HepG2 (cell line): ENCODE measurements around the gene ALDH3B1. TPM values are rescaled to one million over a fixed set of nuclear protein-coding genes. Genes with fewer than 3 reads are reported as not detected.
A peak's percentile ranks its signal among the peaks of the same experiment; 100 is the strongest.

Experiments used
- CENPT ChIP-seq: sonication (generic); formaldehyde crosslinking; IDR thresholded peaks from 2 replicates; pipeline ENCODE4 v1.8.0; 2022; ENCODE audit warnings: low read depth, mild to moderate bottlenecking, moderate library complexity, missing genetic modification reagents
- DRAP1 ChIP-seq: IDR thresholded peaks from 2 replicates; pipeline ENCODE4 v1.6.1; 2016; ENCODE audit warnings: missing genetic modification reagents, missing compliant biosample characterization
- ETV6 ChIP-seq: sonication (generic); formaldehyde crosslinking; conservative IDR thresholded peaks from 2 replicates; pipeline ENCODE4 v1.4.0; 2020; ENCODE audit warnings: missing genetic modification reagents
- FOXJ3 ChIP-seq: sonication (generic); formaldehyde crosslinking; IDR thresholded peaks from 2 replicates; pipeline ENCODE4 v1.4.0; 2020; ENCODE audit warnings: missing genetic modification reagents, mild to moderate bottlenecking, borderline replicate concordance
- GATAD1 ChIP-seq: IDR thresholded peaks from 2 replicates; pipeline ENCODE4 v1.6.1; 2016; ENCODE audit warnings: missing genetic modification reagents, missing compliant biosample characterization
- HDAC1 ChIP-seq: sonication (generic); formaldehyde crosslinking; IDR thresholded peaks from 2 replicates; pipeline ENCODE4 v1.5.1; 2020; ENCODE audit warnings: mild to moderate bottlenecking, missing genetic modification reagents
- KLF6 ChIP-seq: IDR thresholded peaks from 2 replicates; pipeline ENCODE4 v1.8.0; 2016; ENCODE audit warnings: missing biosample characterization, missing genetic modification reagents
- NFE2L1 ChIP-seq: sonication (generic); formaldehyde crosslinking; IDR thresholded peaks from 2 replicates; pipeline ENCODE4 v1.4.0; 2020; ENCODE audit warnings: missing genetic modification reagents, mild to moderate bottlenecking, borderline replicate concordance
- POGZ ChIP-seq: sonication (generic); formaldehyde crosslinking; IDR thresholded peaks from 2 replicates; pipeline ENCODE4 v1.4.0; 2020; ENCODE audit warnings: mild to moderate bottlenecking, missing genetic modification reagents
- RARG ChIP-seq: sonication (generic); formaldehyde crosslinking; IDR thresholded peaks from 2 replicates; pipeline ENCODE4 v1.4.0; 2020; ENCODE audit warnings: low read depth, mild to moderate bottlenecking, missing genetic modification reagents
- RBAK ChIP-seq: sonication (generic); formaldehyde crosslinking; IDR thresholded peaks from 2 replicates; pipeline ENCODE4 v1.5.1; 2020; ENCODE audit warnings: mild to moderate bottlenecking, missing genetic modification reagents
- SSRP1 ChIP-seq: IDR thresholded peaks from 2 replicates; pipeline ENCODE4 v1.6.1; 2016; ENCODE audit warnings: control low read depth
- TAF1 ChIP-seq: sonication (generic); formaldehyde crosslinking; IDR thresholded peaks from 2 replicates; pipeline ENCODE4 v1.4.0; 2020; ENCODE audit warnings: missing genetic modification reagents
- TOE1 ChIP-seq: sonication (generic); formaldehyde crosslinking; IDR thresholded peaks from 2 replicates; pipeline ENCODE4 v1.4.0; 2020; ENCODE audit warnings: mild to moderate bottlenecking, missing genetic modification reagents
- TOPORS ChIP-seq: sonication (generic); formaldehyde crosslinking; IDR thresholded peaks from 2 replicates; pipeline ENCODE4 v1.8.0; 2023; ENCODE audit warnings: mild to moderate bottlenecking, missing genetic modification reagents
- U2AF1 ChIP-seq: fragments of 200-400 bp; formaldehyde crosslinking; optimal IDR thresholded peaks from 2 replicates; pipeline ENCODE3; 2017; ENCODE audit warnings: mild to moderate bottlenecking, low read depth, low read length
- YEATS4 ChIP-seq: sonication (generic); formaldehyde crosslinking; IDR thresholded peaks from 2 replicates; pipeline ENCODE4 v1.4.0; 2020; ENCODE audit warnings: missing genetic modification reagents, borderline replicate concordance
- ZBTB3 ChIP-seq: sonication (generic); formaldehyde crosslinking; IDR thresholded peaks from 2 replicates; pipeline ENCODE4 v1.4.0; 2020; ENCODE audit warnings: low read depth, mild to moderate bottlenecking, moderate library complexity, missing genetic modification reagents, borderline replicate concordance
- ZFP82 ChIP-seq: sonication (generic); formaldehyde crosslinking; IDR thresholded peaks from 2 replicates; pipeline ENCODE4 v1.5.1; 2020; ENCODE audit warnings: mild to moderate bottlenecking, missing genetic modification reagents, borderline replicate concordance
- ZNF121 ChIP-seq: sonication (generic); formaldehyde crosslinking; IDR thresholded peaks from 2 replicates; pipeline ENCODE4 v1.5.0; 2020; ENCODE audit warnings: mild to moderate bottlenecking, missing genetic modification reagents
- ZNF138 ChIP-seq: sonication (generic); formaldehyde crosslinking; IDR thresholded peaks from 2 replicates; pipeline ENCODE4 v1.5.0; 2020; ENCODE audit warnings: mild to moderate bottlenecking, low read depth, missing genetic modification reagents
- ZNF160 ChIP-seq: sonication (generic); formaldehyde crosslinking; IDR thresholded peaks from 2 replicates; pipeline ENCODE4 v1.8.0; 2022; ENCODE audit warnings: mild to moderate bottlenecking, inconsistent platforms, missing genetic modification reagents
- ZNF292 ChIP-seq: sonication (generic); formaldehyde crosslinking; IDR thresholded peaks from 2 replicates; pipeline ENCODE4 v1.8.1; 2022; ENCODE audit warnings: mild to moderate bottlenecking, low read depth, missing genetic modification reagents, borderline replicate concordance
- ZNF317 ChIP-seq: sonication (generic); formaldehyde crosslinking; IDR thresholded peaks from 2 replicates; pipeline ENCODE4 v1.5.0; 2020; ENCODE audit warnings: mild to moderate bottlenecking, missing genetic modification reagents
- ZNF354B ChIP-seq: sonication (generic); formaldehyde crosslinking; IDR thresholded peaks from 2 replicates; pipeline ENCODE4 v1.8.0; 2022; ENCODE audit warnings: mild to moderate bottlenecking, missing genetic modification reagents
- ZNF530 ChIP-seq: sonication (generic); formaldehyde crosslinking; IDR thresholded peaks from 2 replicates; pipeline ENCODE4 v1.5.0; 2020; ENCODE audit warnings: low read depth, mild to moderate bottlenecking, missing genetic modification reagents
- ZNF577 ChIP-seq: sonication (generic); formaldehyde crosslinking; IDR thresholded peaks from 2 replicates; pipeline ENCODE4 v1.4.0; 2020; ENCODE audit warnings: mild to moderate bottlenecking, low read depth, missing genetic modification reagents, borderline replicate concordance
- ZNF740 ChIP-seq: sonication (generic); formaldehyde crosslinking; IDR thresholded peaks from 2 replicates; pipeline ENCODE4 v1.4.0; 2020; ENCODE audit warnings: missing genetic modification reagents
- ZNF776 ChIP-seq: sonication (generic); formaldehyde crosslinking; IDR thresholded peaks from 2 replicates; pipeline ENCODE4 v1.4.0; 2020; ENCODE audit warnings: mild to moderate bottlenecking, missing genetic modification reagents
- polyA plus RNA-seq, 8 experiments: library from polyadenylated mRNA; depleted of rRNA in 3 of 8; stranded (reverse) in 7 of 8; unstranded in 1 of 8; fragments of >200 nt; fragmentation: Illumina TruSeq in 4 of 8; extraction: Trizol in 4 of 8; gene quantifications; 2 replicates each; pipeline versions ENCODE4 v1.2.1 to v1.2.3, GENCODE V29; 2011 to 2016; ENCODE audit warnings: low read depth in 4 of 8, missing spikeins in 1 of 8, mixed read lengths in 1 of 8; ENCODE audit not compliant: insufficient read depth in 1 of 8
- total RNA-seq, 5 experiments: library from RNA; depleted of rRNA; stranded (reverse); fragments of >200 nt; fragmentation: Illumina TruSeq; extraction: Trizol; gene quantifications; 2 replicates each; pipeline ENCODE4 v1.2.3, GENCODE V29; 2016; ENCODE audit warnings: low read depth in 1 of 5
- TF ChIP-seq, protein P1 (sequence below): sonication (generic); formaldehyde crosslinking; IDR thresholded peaks from 2 replicates; pipeline ENCODE4 v1.4.0; 2020; ENCODE audit warnings: missing genetic modification reagents

Gene ALDH3B1
- total and polyA plus RNA-seq, 2 of the 13 experiments (the other 11 are each of a cell fraction or from before 2014, with no cell fraction given): 4.0 to 6.7 TPM

DNA sequence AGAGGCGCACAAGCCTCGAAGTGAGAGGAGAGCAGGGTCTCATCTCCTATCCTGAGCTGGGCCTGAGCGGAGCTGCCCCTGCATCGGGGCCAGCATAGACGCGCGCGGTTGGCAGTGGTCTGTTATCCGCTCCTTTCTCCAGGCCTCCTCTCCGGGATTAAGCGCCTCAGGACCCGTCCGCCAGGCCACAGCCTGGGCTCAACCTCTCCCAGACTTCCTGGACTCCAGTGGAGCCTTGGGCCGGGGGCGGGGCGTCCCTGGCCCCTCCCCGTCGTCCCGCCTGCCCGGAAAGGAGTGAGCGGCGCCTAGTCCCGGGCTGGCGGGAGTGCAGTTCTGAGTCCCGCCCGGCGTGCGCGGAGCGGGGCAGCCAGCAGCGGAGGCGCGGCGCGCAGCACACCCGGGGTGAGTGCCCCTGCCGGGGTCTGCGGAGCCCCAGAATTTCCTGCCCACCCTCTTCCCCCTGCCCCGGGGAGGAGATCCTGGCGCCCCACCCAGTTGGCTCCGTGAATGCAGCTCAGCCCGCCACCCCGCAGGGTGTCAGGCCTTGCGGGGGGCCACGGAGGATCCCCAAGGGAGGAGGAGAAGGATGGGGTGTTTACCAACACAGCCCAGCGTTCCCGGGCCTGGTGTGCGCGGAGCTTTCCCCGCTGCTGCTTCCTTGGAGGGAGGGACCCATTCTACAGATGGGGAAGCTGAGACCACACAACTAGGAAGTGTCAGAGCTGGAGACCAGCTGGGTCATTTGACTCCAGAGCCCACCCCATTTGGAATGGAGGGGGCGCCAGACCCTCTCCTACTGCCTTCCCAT lies 28.8 kb downstream of the ALDH3B1 start, which contains the start of gene TCIRG1 (continued):
- TF ChIP-seq TAF1 (CRISPR knock-in tag) (peak; percentile 65), HDAC1 (CRISPR knock-in tag) (no peak; the same call in none of the 2 replicates), POGZ (CRISPR knock-in tag) (no peak), U2AF1 (no peak), TOPORS (CRISPR knock-in tag) (0 out of 2 replicates have a peak, but pooled peaks have one; percentile 82), RARG (CRISPR knock-in tag) (no peak), YEATS4 (no peak), ZNF776 (CRISPR knock-in tag) (0 out of 2 replicates have a peak, but pooled peaks have one; percentile 0), GATAD1 (CRISPR knock-in tag) (0 out of 2 replicates have a peak, but pooled peaks have one; percentile 32), ETV6 (0 out of 2 replicates have a peak, but pooled peaks have one; percentile 14), CENPT (0 out of 2 replicates have a peak, but pooled peaks have one; percentile 31), ZNF317 (CRISPR knock-in tag) (peak; percentile 3; the same call in 1 of the 2 replicates), SSRP1 (no peak), ZNF530 (CRISPR knock-in tag) (no peak), ZNF740 (CRISPR knock-in tag) (0 out of 2 replicates have a peak, but pooled peaks have one; percentile 43), KLF6 (CRISPR knock-in tag) (no peak; the same call in 1 of the 2 replicates), NFE2L1 (CRISPR knock-in tag) (no peak), ZBTB3 (CRISPR knock-in tag) (0 out of 2 replicates have a peak, but pooled peaks have one; percentile 1), FOXJ3 (CRISPR knock-in tag) (no peak), ZNF160 (CRISPR knock-in tag) (0 out of 2 replicates have a peak, but pooled peaks have one; percentile 8), ZNF121 (0 out of 2 replicates have a peak, but pooled peaks have one; percentile 12), DRAP1 (CRISPR knock-in tag) (peak; percentile 80), ZFP82 (CRISPR knock-in tag) (0 out of 2 replicates have a peak, but pooled peaks have one; percentile 43), ZNF138 (CRISPR knock-in tag) (0 out of 2 replicates have a peak, but pooled peaks have one; percentile 25), RBAK (CRISPR knock-in tag) (no peak), ZNF292 (CRISPR knock-in tag) (no peak), ZNF354B (CRISPR knock-in tag) (0 out of 2 replicates have a peak, but pooled peaks have one; percentile 63), ZNF577 (CRISPR knock-in tag) (no peak), TOE1 (CRISPR knock-in tag) (no peak)
- TF ChIP-seq, protein P1, sequence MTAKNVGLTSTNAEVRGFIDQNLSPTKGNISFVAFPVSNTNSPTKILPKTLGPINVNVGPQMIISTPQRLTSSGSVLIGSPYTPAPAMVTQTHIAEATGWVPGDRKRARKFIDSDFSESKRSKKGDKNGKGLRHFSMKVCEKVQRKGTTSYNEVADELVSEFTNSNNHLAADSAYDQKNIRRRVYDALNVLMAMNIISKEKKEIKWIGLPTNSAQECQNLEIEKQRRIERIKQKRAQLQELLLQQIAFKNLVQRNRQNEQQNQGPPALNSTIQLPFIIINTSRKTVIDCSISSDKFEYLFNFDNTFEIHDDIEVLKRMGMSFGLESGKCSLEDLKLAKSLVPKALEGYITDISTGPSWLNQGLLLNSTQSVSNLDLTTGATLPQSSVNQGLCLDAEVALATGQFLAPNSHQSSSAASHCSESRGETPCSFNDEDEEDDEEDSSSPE (CRISPR knock-in tag): peak; percentile 74
